ENCODE data around the gene ADAM10. TPM values are rescaled to one million over a fixed set of nuclear protein-coding genes. Genes with fewer than 3 reads are reported as not detected.

The ADAM10 gene
- total RNA-seq, 1 donor from 2014 or later: 147 TPM

- TF ChIP-seq CTCF (IDR thresholded peaks at IDR 0.05): no peak
- Mint-ChIP-seq H3K27ac (ENCODE audit: unreplicated experiment) (no peak overlapping the region), H3K4me3 (ENCODE audit: unreplicated experiment) (no peak overlapping the region), H3K27me3 (ENCODE audit: low read depth) (no peaks in the 10 kb centered on the region), H3K36me3 (ENCODE audit: low read depth) (peaks cover 6% of the 10 kb centered on the region), H3K4me1 (ENCODE audit: low read depth) (peaks cover 5% of the 10 kb centered on the region), H3K9me3 (ENCODE audit: low read depth) (peaks cover 21% of the 10 kb centered on the region)
- no peak for DNase-seq (ENCODE audit: low spot score)
Measured at GRCh38 chr15:58583171-58583908, 166.2 kb downstream of the ADAM10 start.

GRCh38 chr15:58582160-58582559 lies 167.3 kb downstream of the ADAM10 start:
- peaks cover 6% of the 10 kb centered on the region for H3K36me3 Mint-ChIP-seq (ENCODE audit: low read depth)

GRCh38 chr15:58576657-58577056 lies 172.8 kb downstream of the ADAM10 start:
- Mint-ChIP-seq H3K27ac (ENCODE audit: unreplicated experiment) (no peak overlapping the region), H3K4me1 (ENCODE audit: low read depth) (no peaks in the 10 kb centered on the region), H3K27me3 (ENCODE audit: low read depth) (no peaks in the 10 kb centered on the region), H3K4me3 (ENCODE audit: unreplicated experiment) (no peak overlapping the region), H3K36me3 (ENCODE audit: low read depth) (no peaks in the 10 kb centered on the region), H3K9me3 (ENCODE audit: low read depth) (no peaks in the 10 kb centered on the region)
- DNase-seq (ENCODE audit: low spot score): no peak
- no peak for TF ChIP-seq CTCF (IDR thresholded peaks at IDR 0.05)

More at GRCh38 chr15:58582160-58582559, 167.3 kb downstream of the ADAM10 start:
- no peak for DNase-seq (ENCODE audit: low spot score)
- H3K27ac Mint-ChIP-seq (ENCODE audit: unreplicated experiment): no peak overlapping the region
- H3K9me3 Mint-ChIP-seq (ENCODE audit: low read depth): peaks cover 21% of the 10 kb centered on the region
- H3K4me1 Mint-ChIP-seq (ENCODE audit: low read depth): no peaks in the 10 kb centered on the region
- H3K4me3 Mint-ChIP-seq (ENCODE audit: unreplicated experiment): no peak overlapping the region
- H3K27me3 Mint-ChIP-seq (ENCODE audit: low read depth): no peaks in the 10 kb centered on the region
- no peak for TF ChIP-seq CTCF (IDR thresholded peaks at IDR 0.05)

GRCh38 chr15:58575045-58575786 lies 174.3 kb downstream of the ADAM10 start:
- no peak overlapping the region for H3K27ac Mint-ChIP-seq (ENCODE audit: unreplicated experiment)
- no peaks in the 10 kb centered on the region for H3K4me1 Mint-ChIP-seq (ENCODE audit: low read depth)

More at GRCh38 chr15:58575045-58575786, 174.3 kb downstream of the ADAM10 start:
- TF ChIP-seq CTCF (IDR thresholded peaks at IDR 0.05): no peak
- DNase-seq (ENCODE audit: low spot score): no peak
- Mint-ChIP-seq H3K4me3 (ENCODE audit: unreplicated experiment) (no peak overlapping the region), H3K36me3 (ENCODE audit: low read depth) (no peaks in the 10 kb centered on the region), H3K27me3 (ENCODE audit: low read depth) (no peaks in the 10 kb centered on the region), H3K9me3 (ENCODE audit: low read depth) (no peaks in the 10 kb centered on the region)
